GM12801 (cell line): ENCODE results near the gene TBCD.

ENCODE experiments used
- TF ChIP-seq, protein P1 (sequence below): IDR thresholded peaks from one replicate; pipeline ENCODE4 v1.5.1; 2011; ENCODE audit warnings: control low read depth; ENCODE audit not compliant: insufficient read length; ENCODE audit errors: extremely low read depth

Gene TBCD

DNA sequence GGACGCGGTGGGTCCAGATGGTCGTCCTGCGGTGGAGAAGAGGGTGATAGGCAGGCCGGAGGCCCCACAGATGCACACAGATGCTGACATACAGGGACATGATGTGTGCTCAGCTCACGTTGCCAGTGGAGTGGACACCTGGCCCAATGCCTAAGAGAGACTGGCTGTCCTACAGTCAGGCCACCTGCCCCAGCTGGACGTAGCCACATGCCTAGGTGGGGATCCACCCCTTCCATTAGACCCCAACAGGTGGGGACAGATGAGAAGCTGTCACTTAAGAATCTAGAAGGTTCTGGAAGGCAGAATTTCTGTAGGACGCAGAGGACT, 205.6 kb downstream of the TBCD start:
- TF ChIP-seq, protein P1, sequence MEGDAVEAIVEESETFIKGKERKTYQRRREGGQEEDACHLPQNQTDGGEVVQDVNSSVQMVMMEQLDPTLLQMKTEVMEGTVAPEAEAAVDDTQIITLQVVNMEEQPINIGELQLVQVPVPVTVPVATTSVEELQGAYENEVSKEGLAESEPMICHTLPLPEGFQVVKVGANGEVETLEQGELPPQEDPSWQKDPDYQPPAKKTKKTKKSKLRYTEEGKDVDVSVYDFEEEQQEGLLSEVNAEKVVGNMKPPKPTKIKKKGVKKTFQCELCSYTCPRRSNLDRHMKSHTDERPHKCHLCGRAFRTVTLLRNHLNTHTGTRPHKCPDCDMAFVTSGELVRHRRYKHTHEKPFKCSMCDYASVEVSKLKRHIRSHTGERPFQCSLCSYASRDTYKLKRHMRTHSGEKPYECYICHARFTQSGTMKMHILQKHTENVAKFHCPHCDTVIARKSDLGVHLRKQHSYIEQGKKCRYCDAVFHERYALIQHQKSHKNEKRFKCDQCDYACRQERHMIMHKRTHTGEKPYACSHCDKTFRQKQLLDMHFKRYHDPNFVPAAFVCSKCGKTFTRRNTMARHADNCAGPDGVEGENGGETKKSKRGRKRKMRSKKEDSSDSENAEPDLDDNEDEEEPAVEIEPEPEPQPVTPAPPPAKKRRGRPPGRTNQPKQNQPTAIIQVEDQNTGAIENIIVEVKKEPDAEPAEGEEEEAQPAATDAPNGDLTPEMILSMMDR, result no peak

DNA sequence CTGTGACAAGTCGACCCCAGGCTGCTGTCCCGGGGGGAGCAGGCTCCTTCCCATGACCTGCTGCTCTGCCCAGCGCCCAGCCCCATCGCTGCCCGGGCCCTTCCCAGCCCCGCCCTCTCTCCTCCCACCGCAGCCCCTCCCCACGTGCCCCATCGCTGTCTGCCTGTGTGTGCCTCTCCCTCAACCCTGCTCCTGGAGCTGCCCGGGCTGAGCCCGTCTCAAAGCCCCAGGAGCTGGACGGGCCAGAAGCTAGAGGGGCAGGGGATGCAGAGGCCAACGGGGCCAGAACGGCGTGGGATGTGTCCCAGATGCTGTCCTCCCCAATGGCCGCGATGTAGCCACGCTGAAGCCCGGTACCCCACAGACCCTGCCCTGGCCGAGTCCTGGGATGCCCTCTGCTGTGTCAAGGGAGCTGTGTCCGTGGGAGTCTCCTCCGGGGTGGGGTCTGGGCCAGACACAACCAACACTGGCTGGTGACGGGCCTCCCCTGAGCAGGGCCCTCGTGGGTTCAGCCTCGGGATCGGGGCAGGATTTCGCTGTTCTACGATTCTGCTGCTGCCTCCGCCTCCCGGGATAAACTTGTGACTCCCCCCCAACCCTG, 206.2 kb downstream of the TBCD start:
- TF ChIP-seq, protein P1, result no peak

DNA sequence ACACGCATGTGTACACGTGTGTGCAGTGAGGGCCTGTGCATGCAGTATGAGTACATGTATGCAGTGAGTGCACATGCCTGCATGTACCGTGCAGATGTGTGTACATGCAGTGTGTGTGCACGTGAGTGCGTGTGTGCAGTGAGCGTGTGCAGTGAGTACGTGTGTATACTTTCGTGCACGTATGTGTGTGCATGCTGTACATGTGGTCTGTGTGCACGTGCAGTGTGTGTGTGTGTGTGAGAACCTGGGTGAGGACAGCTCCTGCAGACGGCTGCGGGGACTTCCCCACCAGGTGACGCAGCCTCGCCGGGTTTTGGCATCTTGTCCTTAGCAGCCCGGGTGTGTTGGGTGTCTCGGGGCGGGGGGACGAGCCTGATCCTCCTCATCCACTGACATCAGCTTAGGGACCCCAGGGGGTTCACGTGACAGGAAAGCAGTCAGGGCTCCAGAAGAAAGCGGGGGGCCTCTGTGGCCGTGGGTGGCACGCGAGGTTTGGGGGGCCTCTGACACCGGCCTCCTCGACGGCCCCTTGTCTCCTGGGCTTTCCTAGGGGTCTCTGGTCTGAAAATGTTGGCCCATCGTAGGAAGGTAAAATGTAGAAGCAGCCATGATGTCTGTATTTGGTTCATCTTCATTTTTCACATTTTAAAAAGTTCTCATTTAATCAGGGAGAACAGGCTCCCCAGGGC, 207.5 kb downstream of the TBCD start:
- TF ChIP-seq, protein P1, result no peak

DNA sequence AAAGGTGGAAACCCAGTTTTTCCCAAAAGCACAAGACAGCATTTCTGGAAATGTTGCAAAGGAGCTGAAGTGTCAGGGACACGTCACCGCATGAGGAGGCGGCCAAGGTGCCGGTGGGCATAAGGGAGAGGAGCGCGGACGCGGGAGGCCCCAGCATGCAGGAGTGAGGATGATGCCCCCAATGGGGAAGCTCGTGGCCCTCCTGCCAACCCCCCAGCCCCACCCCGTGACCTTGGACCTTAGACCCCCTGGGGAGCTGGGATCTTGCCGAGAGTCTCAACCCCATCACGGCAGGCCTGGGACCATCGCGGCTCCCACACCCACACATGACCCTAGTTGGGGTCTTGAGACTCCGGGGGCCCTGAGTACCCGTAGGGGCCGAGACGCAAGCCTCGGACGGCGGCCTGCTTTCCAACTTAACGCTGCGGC, 208.1 kb downstream of the TBCD start:
- TF ChIP-seq, protein P1, result no peak

DNA sequence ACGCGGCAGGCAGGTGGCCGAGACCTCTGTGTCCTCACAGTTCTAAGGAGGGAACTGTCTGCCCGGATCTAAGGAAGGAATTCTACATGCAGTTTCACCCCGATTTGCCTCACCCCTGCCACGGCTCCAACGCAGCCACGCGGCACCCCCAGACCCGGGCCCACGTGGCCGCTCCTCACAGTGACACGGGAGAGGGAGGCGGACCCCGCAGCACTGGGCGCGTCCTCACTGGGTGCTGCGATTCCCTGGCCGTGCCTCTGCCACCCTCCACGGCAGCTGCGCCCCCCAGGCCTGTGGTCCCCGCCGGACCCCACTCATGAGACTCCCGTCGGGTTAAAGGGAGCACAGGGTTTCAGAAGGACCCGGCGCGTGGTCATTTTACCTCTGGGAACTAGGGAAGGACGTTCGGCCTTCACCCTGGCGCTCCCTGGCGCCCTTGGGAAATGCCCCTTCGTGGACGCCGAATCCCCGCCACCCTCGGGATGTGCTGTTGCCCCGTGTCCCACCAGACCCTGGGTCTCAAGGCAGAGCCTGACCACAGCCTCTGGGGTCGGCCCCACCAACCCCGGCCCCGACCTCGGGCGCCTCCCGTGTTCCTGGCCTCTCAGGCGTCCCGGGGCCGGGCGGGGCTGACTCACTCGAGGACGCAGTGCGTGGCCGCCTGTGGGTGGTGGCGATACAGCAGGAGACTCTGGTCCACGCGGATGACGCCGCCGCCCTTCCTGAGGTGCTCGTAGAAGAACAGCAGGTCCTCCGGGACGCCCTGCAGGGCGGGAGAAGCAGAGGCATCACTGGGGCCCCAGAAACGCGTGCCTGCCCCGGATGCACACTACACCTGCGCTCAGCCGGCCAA, 208.8 kb downstream of the TBCD start:
- TF ChIP-seq, protein P1, result no peak

DNA sequence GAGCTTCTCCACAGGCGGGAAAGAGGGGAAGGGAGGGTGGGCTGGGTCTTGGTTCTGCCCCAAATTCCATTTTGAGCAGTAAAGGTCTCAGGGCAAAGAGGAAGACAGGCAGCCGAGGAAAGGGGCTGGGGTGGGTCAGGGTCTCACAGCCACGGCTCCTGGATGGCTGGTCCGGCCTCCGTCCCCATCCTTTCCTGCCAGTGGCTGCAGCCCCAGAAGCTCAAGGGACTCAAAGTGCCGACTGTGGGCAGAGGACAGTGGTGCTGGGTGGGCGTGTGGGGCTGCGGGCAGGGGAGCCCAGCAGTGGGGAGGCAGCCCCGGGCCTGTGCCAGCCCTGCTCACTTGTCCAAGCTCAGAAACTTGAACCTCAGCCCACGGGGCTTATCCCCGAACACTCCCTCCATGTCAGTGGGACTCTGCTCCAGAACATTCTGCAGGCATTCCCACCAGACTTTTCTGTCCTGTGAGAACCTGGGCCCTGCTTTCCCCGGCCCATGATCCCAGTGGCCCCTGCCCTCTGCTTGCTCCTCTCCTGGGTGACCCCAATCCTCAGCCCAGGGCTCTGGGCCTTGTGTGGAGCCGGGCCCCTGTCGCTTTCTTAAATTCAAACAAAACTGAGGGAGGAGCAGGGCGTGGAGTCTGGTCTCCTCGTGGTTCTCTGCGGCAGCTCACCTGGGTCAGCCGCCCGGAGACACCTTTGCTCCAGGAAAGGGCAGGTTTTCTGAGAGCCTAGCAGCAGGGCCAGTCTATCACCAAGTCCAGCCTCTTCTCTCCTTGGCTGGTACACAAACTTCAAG, 209.7 kb downstream of the TBCD start:
- TF ChIP-seq, protein P1, result no peak

DNA sequence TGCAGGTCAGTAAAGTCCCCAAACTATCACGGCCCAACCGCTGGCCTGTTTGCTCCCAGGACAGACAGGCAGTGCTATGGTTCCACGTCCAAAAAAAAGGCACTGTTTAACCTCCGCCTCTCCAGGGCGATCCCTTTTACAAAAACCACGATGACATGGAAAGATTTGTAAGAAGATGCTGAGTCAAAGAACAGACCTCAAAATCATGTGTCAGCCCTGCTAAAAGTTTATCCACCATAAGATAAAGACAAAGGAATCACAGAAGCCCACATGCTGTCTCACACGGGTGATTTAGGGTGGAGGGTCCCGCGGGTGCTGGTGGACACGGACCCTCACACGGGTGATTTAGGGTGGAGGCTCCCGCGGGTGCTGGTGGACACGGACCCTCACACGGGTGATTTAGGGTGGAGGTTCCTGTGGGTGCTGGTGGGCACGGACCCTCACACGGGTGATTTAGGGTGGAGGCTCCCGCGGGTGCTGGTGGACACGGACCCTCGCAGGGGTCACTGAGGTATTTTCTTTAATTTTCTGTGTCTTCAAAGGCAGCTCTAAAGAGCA, 210.4 kb downstream of the TBCD start:
- TF ChIP-seq, protein P1, result no peak
